Stimulated activated CD8-positive, alpha-beta memory T cell treated with anti-CD3 and anti-CD28 coated beads, Interleukin-7, amount 100 ng/mL, for 24 hours (primary cell): ENCODE results near the gene KCNK16.
A peak's percentile ranks its signal among the peaks of the same experiment; 100 is the strongest.

Source experiments
- DNase-seq: peaks from one replicate; pipeline ENCODE4 v3.0.0-alpha.2; 2020; ENCODE audit warnings: low read depth

The KCNK16 gene

DNA sequence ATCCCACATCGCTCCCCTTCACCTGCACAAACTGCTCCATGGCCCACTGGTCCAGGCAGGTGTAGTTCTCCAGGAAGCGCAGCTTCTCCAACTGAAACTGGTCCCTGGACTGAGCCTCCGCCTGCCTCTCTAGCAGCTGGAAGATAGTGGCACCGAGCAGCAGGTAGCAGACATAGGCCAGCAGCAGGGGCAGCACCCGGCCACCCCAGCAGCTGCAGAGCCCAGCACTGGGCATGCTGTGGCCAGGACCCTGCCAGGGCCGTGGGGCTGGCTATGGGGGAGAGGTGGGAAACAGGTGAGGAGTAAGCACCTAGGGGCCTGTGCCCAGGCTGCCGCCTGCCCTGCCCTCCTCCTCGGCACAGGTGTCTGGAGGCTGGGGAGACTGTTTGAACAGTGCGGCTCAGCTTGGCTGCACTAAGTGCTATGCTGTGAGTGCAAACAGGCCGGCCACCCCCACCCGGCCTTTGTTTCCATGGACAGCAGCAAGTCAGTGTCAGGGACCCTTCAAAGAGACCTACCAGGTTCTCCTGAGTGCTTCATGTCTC lies at the start of gene KCNK16:
TSS of gene KCNK16 (minus strand) at position 397 of the 545 bp plus-strand sequence. CDS start at position 235, 162 bp downstream.
- no peak for DNase-seq

DNA sequence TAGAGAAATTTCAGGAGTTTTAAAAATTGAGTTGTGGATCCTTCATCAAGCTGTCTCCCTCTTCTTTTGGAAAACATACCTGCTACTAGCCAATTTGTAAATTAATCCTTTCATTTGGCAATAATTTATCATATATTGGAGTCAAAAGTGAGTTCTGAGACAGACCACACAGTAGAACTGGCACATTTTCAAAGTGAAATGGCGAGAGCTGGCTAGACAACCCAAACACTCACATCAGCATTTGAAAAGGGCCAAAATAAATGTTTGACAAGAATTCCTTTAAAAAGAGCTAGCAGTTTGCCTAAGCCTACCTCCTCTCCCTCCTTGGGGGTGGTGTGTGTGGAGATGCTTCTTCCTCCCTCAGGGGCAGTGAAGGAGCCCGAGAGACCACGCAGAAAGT lies 47.9 kb upstream of the KCNK16 start:
- DNase-seq = no peak

- DNase-seq = no peak
These were observed 47.5 kb upstream of the KCNK16 start for GRCh38 chr6:39369987-39370386.

GRCh38 chr6:39367700-39368099 lies 45.2 kb upstream of the KCNK16 start:
- DNase-seq = no peak

GRCh38 chr6:39366931-39367618 lies 44.6 kb upstream of the KCNK16 start:
- no peak for DNase-seq

DNA sequence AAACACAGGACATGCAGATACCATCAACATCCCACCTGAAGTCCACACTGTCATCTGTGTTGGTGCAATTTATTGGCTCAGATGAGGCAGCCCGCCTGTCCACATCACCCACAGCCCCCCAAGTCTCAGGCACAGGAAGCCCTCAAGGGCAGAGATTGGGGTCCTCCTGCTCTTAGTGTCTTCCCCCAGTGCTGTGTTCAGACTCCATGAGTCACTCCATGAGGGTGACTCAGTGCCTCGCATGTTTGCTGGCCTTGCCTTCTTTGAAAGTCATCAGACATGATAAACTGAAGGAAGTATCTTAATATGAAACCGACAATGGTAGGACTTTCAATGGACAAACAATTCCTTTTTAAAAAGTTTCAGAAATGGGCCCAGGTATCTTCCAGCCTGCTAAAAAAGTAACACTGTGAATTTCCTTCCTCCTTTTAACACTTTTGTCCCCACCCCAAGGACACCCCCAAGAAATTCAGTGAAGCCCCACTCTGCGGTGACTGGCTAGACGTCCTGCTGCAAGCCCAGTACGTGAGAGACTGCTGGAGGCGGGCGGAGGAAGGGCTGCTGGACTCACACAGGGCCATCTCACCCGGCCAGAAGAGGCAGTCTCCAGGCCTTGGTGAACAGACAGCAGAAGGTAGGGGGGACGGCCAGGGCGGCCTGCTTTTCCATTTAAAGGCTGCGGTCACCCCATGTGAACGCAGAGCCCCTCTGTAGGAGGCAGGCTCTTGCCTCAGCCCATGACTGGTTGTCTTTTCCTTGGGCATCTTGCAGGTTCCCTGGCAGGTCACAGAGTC lies 43.0 kb upstream of the KCNK16 start:
- DNase-seq = no peak

GRCh38 chr6:39363280-39363679 lies 40.8 kb upstream of the KCNK16 start:
- no peak for DNase-seq

- no peak for DNase-seq
These were observed 40.0 kb upstream of the KCNK16 start for GRCh38 chr6:39362487-39362865.

DNA sequence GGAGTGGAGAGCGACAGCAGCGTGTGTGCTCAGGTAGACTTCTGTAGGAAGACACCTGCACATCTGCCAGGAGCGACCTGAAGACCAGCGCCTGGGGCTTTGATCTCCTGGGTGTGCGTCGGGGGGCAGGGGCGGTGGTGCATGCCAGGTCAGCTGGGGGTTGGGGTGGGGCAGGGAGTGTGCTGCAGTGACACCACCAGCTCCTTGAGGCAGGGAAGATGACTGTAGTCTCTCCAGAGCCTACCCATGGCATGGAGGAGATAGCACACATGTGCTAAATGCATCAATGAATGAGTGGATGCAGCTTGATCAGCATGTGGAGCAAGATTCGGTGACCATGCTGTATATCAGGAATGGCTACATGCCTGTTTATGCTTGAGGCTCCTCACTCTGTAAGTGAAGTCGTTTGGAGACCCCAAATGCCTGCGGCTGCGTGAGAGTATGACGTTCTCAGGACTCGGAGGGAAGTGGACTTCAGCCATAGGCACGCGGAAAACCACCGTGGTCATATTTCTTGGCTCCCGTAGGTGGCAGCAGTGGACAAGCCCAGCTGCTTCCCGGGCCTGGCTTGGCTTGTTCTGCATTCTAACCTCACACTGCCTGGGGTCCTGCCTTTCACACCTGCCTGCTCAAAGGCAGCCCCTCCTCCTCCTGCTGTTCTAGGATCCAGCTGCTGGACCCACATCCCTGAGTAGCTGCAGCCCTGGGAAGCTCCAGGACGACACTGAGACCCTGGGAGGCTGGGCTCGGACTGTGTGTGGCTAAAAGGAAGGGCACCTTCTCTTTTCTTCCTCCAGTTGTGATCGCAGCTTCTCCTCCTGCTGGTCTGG lies 39.4 kb upstream of the KCNK16 start:
- DNase-seq = no peak

- no peak for DNase-seq
These were observed 37.9 kb upstream of the KCNK16 start for GRCh38 chr6:39360378-39360777.

DNA sequence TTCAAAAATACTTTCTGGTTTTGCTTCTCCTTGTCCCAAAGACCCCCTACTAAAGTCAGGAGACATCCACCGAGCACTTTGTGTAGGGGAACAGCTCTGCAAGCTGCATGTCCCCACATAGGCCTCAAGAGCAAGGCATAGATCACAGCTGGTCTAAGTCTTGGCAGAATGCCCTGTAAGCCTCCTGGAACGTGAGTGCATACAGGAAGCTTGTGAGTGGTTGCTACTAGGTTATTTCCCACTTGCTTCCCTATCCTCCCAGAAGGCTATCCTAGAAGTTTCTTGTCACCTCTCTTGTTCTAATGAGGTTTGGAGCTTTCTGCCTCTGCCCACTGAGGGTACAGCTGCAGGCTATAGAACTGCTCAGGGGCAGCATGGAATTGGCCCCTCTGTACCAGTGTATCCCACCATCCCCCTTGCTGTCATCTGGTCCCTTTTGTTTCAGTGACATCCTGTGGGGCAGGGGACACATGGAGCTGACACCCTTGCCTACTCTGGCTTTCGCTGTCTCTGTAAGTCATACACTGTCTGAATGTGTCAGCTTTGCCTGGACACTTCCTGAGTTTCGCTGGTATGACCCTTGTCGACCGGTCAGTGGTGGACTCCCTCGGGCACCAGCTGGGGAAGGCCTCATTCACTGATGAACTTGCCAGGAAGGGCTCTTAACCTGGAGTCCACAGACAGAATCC lies 35.6 kb upstream of the KCNK16 start:
- no peak for DNase-seq

DNA sequence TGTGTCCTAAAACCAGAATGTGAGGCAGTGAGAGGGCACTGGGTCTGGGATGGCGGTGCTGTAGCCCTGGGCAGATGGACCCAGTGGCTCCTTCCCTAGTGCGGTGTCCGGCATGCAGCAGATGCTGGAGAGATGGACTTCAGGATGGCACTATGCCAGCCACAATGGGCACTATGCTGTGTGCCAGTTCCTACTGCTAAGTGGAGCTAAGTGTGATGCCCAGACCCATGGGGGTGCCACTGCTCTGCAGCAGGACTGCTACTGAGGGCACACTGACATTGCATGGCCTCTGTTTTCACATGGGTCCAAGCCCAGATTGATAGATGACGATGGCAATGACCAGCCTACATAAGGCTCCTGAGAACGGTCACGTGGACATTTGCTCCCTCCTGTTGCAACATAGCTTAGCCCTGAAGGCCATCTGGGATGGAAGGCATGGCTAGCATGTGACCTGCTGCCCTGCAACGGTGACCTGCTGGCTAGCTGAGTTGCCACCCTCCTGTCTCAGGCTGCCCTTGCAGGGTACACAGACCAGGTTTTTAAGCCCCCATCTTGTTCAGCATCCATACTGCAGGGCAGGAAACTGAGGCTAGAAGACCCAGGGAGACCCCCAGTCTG lies 31.3 kb upstream of the KCNK16 start:
- no peak for DNase-seq

- no peak for DNase-seq
These were observed 28.4 kb upstream of the KCNK16 start for GRCh38 chr6:39350723-39351505.

GRCh38 chr6:39348740-39349139 lies 26.2 kb upstream of the KCNK16 start:
- no peak for DNase-seq

DNA sequence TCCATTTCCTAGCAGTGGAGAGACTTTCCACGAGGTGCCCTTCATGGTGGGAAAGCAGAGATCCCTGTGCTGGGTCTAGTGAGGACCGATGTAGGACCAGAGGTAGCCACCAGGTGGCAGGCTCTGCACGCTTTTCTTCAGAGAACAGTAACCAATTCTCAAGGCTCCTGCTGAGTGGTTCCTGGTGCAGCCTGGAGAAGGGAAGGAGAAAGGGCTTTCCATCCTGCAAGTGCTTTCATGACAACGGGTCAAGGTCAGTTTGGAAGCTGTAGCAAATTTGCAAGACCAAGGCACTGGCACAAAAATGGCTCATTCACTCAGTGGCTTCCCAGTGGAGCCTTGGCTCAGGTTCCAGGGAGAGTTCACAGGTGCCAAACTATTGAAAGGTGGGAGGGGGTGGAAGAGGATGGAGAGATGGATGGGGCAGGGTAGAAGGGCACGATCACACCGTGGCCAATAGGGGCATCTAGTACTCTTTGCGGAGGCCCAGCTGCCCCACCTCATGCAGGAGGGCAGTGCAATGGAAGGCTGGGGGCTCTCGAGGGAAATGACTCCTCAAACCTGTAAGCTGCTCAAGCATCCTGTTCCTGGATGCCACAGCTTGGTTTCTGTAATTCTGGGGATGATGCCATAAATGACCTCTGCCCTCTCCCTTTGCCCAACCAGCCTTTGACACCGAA lies 25.5 kb upstream of the KCNK16 start:
- DNase-seq = peak; percentile 38

DNA sequence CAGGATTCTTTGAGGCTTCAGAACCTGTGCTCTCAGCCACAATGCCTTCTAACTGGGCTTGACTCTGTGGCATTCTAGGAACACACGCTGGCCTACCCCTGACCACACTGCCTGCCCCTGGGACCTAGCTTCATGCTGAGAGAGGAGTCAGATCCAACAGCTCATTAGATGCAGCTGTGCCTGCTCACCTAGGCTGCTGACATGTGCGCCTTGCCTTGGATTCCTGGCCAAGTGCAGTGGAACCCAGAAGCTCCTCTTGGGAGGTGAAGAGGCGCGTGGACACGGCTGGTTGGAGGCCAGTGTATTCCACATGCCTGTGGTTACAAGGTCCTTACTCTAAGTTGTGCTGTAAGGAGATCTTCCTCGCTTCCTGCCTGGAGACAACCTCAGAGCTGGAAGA lies 24.7 kb upstream of the KCNK16 start:
- DNase-seq = no peak

- no peak for DNase-seq
These were observed 22.3 kb upstream of the KCNK16 start for GRCh38 chr6:39344821-39345280.

GRCh38 chr6:39343396-39343870 lies 20.9 kb upstream of the KCNK16 start:
- no peak for DNase-seq

GRCh38 chr6:39342692-39343395 lies 20.3 kb upstream of the KCNK16 start:
- no peak for DNase-seq
